Measurements from ENCODE around the gene KDM4C. TPM values are rescaled to one million over a fixed set of nuclear protein-coding genes. Genes with fewer than 3 reads are reported as not detected.

KDM4C gene
- polyA plus RNA-seq, 1 donor (not counting 4 experiments of a cell fraction or from before 2014, with no cell fraction given): 17.2 TPM

DNA sequence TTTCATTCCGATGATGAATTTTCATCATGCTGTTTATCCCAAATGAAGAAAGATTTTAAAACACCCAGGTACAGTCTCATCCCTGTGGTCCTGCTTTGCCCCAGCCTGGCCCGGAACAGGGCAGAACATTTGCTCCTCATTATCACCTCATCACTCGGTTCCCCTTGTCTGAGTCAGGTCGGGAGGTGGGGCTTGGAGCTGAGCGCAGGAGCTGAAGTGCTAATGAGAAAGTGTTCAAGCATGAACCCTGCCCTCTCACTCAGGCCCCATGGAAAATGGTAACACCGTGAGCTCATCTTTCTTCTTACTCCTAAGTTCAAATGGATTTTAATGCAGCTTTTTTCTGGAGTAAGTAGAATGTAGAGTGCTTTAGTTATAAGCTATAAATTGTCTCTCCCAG, 466.2 kb downstream of the KDM4C start:
- dilution Hi-C loops (cut with MboI; ENCODE audit: extremely low pct_ligation_motif_present, low sequenced_read_pairs): no loop called here
- no peak overlapping the region for H3K9ac ChIP-seq (ENCODE audit: control insufficient read depth, extremely low read depth, insufficient read depth, low read length)
- H3K27ac ChIP-seq (ENCODE audit: control insufficient read depth, insufficient read depth, low read length): no peak overlapping the region
- no peaks in the 10 kb centered on the region for H3K27me3 ChIP-seq (ENCODE audit: control insufficient read depth, extremely low read depth, insufficient read depth, low read length)
- FAIRE-seq (no peak), DNase-seq (ENCODE audit: low read depth, low spot score) (no peak)
- TF ChIP-seq, protein P1, sequence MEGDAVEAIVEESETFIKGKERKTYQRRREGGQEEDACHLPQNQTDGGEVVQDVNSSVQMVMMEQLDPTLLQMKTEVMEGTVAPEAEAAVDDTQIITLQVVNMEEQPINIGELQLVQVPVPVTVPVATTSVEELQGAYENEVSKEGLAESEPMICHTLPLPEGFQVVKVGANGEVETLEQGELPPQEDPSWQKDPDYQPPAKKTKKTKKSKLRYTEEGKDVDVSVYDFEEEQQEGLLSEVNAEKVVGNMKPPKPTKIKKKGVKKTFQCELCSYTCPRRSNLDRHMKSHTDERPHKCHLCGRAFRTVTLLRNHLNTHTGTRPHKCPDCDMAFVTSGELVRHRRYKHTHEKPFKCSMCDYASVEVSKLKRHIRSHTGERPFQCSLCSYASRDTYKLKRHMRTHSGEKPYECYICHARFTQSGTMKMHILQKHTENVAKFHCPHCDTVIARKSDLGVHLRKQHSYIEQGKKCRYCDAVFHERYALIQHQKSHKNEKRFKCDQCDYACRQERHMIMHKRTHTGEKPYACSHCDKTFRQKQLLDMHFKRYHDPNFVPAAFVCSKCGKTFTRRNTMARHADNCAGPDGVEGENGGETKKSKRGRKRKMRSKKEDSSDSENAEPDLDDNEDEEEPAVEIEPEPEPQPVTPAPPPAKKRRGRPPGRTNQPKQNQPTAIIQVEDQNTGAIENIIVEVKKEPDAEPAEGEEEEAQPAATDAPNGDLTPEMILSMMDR (optimal IDR thresholded peaks at IDR 0.05 in 1 of 3, IDR thresholded peaks at IDR 0.05 in 1 of 3, conservative IDR thresholded peaks at IDR 0.05 in 1 of 3; ENCODE audit: extremely low read depth in 1 of 3, insufficient read depth in 2 of 3, low read length in 3 of 3): no peak
- TF ChIP-seq EZH2 (IDR thresholded peaks at IDR 0.05; ENCODE audit: low read length): no peak
- H3K4me3 ChIP-seq (ENCODE audit: control insufficient read depth in 2 of 3, extremely low read depth in 1 of 3, insufficient read depth in 2 of 3, low read depth in 1 of 3, low read length in 3 of 3): no peak overlapping the region
- H3K9me3 ChIP-seq (ENCODE audit: control insufficient read depth, low read depth, low read length): no peaks in the 10 kb centered on the region
- no peaks in the 10 kb centered on the region for H3K36me3 ChIP-seq (ENCODE audit: control insufficient read depth in 2 of 2, extremely low read depth in 1 of 2, insufficient read depth in 2 of 2, low read length in 2 of 2)
- H4K20me1 ChIP-seq (ENCODE audit: control insufficient read depth, extremely low read depth, insufficient read depth, low read length): no peaks in the 10 kb centered on the region
- H3K4me1 ChIP-seq (ENCODE audit: control insufficient read depth, extremely low read depth, insufficient read depth, low read length): no peaks in the 10 kb centered on the region
- H2AFZ ChIP-seq (ENCODE audit: control insufficient read depth, low read length): no peak overlapping the region
- H3K9me1 ChIP-seq (ENCODE audit: control insufficient read depth, extremely low read depth, insufficient read depth, low read length): no peaks in the 10 kb centered on the region
- no peaks in the 10 kb centered on the region for H3K79me2 ChIP-seq (ENCODE audit: control insufficient read depth, insufficient read depth, low read length)
- H3K4me2 ChIP-seq (ENCODE audit: control insufficient read depth, extremely low read depth, insufficient read depth, low read depth, low read length): no peak overlapping the region

Small RNA genes within 50 kb of the gene (small RNA-seq; reads per million reads assigned to genes)
- gene SNRPEP2 (ENCODE audit: insufficient read length in 3 of 3, low read depth in 3 of 3, low replicate concordance in 1 of 3): 0 reads per million in 3 experiments

Other genes starting within 250 kb of the KDM4C start
- 0.64 to 1.1 TPM (median 0.69 TPM) in 3 replicates for gene GLDC, start 112.2 kb upstream of the KDM4C start, polyA plus RNA-seq